Measurements from ENCODE around the gene COX4I1.

DNA sequence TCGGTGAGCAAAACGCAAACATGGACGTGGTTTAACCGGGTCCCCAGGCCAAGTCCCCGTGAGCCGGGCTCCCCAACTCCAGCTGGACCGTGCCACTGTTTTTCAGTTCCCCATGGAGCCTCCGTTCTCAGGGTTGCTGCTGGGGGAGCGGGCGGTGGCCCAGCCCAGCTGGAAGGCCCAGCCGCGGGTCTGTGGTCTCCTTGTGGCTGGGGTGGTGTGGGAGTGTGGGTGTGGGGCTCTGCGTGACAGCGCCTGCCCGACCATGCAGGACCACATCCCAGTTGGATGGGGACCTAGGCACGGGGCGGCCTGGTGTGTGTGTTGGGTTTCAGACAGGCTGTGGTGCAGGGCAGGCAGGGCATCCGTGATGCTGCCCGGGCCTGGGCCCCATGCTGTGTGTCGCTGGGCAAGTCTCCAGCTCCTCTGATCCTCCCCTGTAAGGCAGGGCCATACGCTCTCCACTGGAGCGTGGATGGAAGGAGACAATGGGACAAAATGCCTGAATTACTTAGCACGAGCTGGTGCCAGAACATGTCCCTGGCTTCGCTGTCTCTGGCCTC is 40.3 kb downstream of the COX4I1 start:
- TF ChIP-seq, protein P1, sequence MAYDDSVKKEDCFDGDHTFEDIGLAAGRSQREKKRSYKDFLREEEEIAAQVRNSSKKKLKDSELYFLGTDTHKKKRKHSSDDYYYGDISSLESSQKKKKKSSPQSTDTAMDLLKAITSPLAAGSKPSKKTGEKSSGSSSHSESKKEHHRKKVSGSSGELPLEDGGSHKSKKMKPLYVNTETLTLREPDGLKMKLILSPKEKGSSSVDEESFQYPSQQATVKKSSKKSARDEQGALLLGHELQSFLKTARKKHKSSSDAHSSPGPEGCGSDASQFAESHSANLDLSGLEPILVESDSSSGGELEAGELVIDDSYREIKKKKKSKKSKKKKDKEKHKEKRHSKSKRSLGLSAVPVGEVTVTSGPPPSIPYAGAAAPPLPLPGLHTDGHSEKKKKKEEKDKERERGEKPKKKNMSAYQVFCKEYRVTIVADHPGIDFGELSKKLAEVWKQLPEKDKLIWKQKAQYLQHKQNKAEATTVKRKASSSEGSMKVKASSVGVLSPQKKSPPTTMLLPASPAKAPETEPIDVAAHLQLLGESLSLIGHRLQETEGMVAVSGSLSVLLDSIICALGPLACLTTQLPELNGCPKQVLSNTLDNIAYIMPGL (CRISPR knock-in tag; IDR thresholded peaks at IDR 0.05) = no peak
- TF ChIP-seq, protein P2, sequence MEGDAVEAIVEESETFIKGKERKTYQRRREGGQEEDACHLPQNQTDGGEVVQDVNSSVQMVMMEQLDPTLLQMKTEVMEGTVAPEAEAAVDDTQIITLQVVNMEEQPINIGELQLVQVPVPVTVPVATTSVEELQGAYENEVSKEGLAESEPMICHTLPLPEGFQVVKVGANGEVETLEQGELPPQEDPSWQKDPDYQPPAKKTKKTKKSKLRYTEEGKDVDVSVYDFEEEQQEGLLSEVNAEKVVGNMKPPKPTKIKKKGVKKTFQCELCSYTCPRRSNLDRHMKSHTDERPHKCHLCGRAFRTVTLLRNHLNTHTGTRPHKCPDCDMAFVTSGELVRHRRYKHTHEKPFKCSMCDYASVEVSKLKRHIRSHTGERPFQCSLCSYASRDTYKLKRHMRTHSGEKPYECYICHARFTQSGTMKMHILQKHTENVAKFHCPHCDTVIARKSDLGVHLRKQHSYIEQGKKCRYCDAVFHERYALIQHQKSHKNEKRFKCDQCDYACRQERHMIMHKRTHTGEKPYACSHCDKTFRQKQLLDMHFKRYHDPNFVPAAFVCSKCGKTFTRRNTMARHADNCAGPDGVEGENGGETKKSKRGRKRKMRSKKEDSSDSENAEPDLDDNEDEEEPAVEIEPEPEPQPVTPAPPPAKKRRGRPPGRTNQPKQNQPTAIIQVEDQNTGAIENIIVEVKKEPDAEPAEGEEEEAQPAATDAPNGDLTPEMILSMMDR (IDR thresholded peaks at IDR 0.05 in 2 of 3, conservative IDR thresholded peaks at IDR 0.05 in 1 of 3; ENCODE audit: insufficient read depth in 2 of 3, low read depth in 1 of 3, low read length in 3 of 3) = no peak
- TF ChIP-seq EWSR1 (IDR thresholded peaks at IDR 0.05; ENCODE audit: borderline replicate concordance, low read depth, partially characterized antibody) (no peak), POLR2A (conservative IDR thresholded peaks at IDR 0.05) (no peak), HDAC2 (IDR thresholded peaks at IDR 0.05) (no peak), FOXM1 (IDR thresholded peaks at IDR 0.05; ENCODE audit: low read depth) (no peak), FOXM1 (CRISPR knock-in tag; IDR thresholded peaks at IDR 0.05; ENCODE audit: low read depth) (no peak), ZBTB8A (IDR thresholded peaks at IDR 0.05; ENCODE audit: partially characterized antibody) (no peak), TEAD1 (CRISPR knock-in tag; IDR thresholded peaks at IDR 0.05) (no peak), CREB5 (CRISPR knock-in tag; IDR thresholded peaks at IDR 0.05) (no peak), L3MBTL2 (IDR thresholded peaks at IDR 0.05) (no peak), HMG20A (CRISPR knock-in tag; conservative IDR thresholded peaks at IDR 0.05) (no peak), GABPA (tag; conservative IDR thresholded peaks at IDR 0.05; ENCODE audit: low read depth) (no peak)
